H1 (cell line): ENCODE measurements around the gene ZNF524. TPM values are rescaled to one million over a fixed set of nuclear protein-coding genes. Genes with fewer than 3 reads are reported as not detected.
A peak's percentile ranks its signal among the peaks of the same experiment; 100 is the strongest.

Experiments
- CTCF ChIA-PET: fragments of 300-600 bp; sonication (Branson Sonifier 250); formaldehyde crosslinking; loops from one replicate; lab custom pipeline; 2021; ENCODE audit not compliant: partially characterized antibody; lab: Charles Lee
- POLR2A ChIA-PET: fragments of 300-600 bp; sonication (Branson Sonifier 250); formaldehyde crosslinking; loops from one replicate; lab custom pipeline; 2021; ENCODE audit warnings: inconsistent platforms; ENCODE audit not compliant: partially characterized antibody; lab: Charles Lee
- DNase-seq, 2 experiments: peaks; one replicate each; pipeline versions ENCODE4 v3.0.0 to v3.0.0-alpha.2; 2010 to 2022; ENCODE audit warnings: low spot score in 2 of 2, low read depth in 1 of 2, mixed read lengths in 1 of 2
- FAIRE-seq: peaks from 2 replicates; lab custom pipeline; 2011; peaks lifted over from hg19 to GRCh38; lab: Jason Lieb, UNC
- H2AFZ ChIP-seq: 2 replicates; pipeline ENCODE4 v1.8.1; 2012; ENCODE audit warnings: low read length, inconsistent platforms
- H2AK5ac ChIP-seq: 2 replicates; pipeline ENCODE4 v1.6.1; 2013; ENCODE audit warnings: low read depth, low read length
- H2BK120ac ChIP-seq: replicated peaks from 2 replicates; pipeline ENCODE3; 2013; ENCODE audit warnings: low read depth, low read length, inconsistent platforms
- H2BK12ac ChIP-seq: 2 replicates; pipeline ENCODE4 v1.6.1; 2013; ENCODE audit warnings: low read depth, low read length
- H2BK15ac ChIP-seq: 2 replicates; pipeline ENCODE4 v1.6.1; 2013; ENCODE audit warnings: low read length
- H2BK20ac ChIP-seq: 2 replicates; pipeline ENCODE4 v1.6.1; 2013; ENCODE audit warnings: low read length
- H2BK5ac ChIP-seq: 2 replicates; pipeline ENCODE4 v1.6.1; 2013; ENCODE audit warnings: low read depth, low read length
- H3K14ac ChIP-seq: 2 replicates; pipeline ENCODE4 v1.6.1; 2013; ENCODE audit warnings: inconsistent platforms; ENCODE audit not compliant: insufficient read length
- H3K18ac ChIP-seq: 2 replicates; pipeline ENCODE4 v1.6.1; 2013; ENCODE audit warnings: low read length; ENCODE audit errors: extremely low read depth
- H3K23ac ChIP-seq: 2 replicates; pipeline ENCODE4 v1.6.1; 2013; ENCODE audit warnings: inconsistent platforms; ENCODE audit not compliant: insufficient read length
- H3K23me2 ChIP-seq: 2 replicates; pipeline ENCODE4 v1.6.1; 2013; ENCODE audit warnings: low read depth, low read length
- H3K27ac ChIP-seq: 2 replicates; pipeline ENCODE4 v1.6.1; 2011; ENCODE audit warnings: low read depth, low read length, inconsistent platforms
- H3K27me3 ChIP-seq, 4 experiments: replicated peaks in 1 of 4; 1 replicate in 1 of 4; 2 replicates in 3 of 4; pipeline versions ENCODE4 v1.6.1 to v1.8.1; 2011 to 2013; ENCODE audit warnings: low read length in 3 of 4, mild to moderate bottlenecking in 3 of 4, inconsistent platforms in 2 of 4, mixed read lengths in 2 of 4, moderate library complexity in 1 of 4; ENCODE audit not compliant: control insufficient read depth in 3 of 4, insufficient read depth in 3 of 4; ENCODE audit errors: extremely low read depth in 1 of 4
- H3K36me3 ChIP-seq, 4 experiments: 2 replicates each; pipeline versions ENCODE4 v1.6.1 to v1.8.1; 2011 to 2013; ENCODE audit warnings: mild to moderate bottlenecking in 4 of 4, low read length in 3 of 4, moderate library complexity in 2 of 4, control low read depth in 1 of 4, inconsistent platforms in 1 of 4; ENCODE audit not compliant: insufficient read depth in 4 of 4, control insufficient read depth in 2 of 4
- H3K4ac ChIP-seq: replicated peaks from 2 replicates; pipeline ENCODE3; 2013; ENCODE audit warnings: low read length, low read depth, mixed read lengths, inconsistent platforms; ENCODE audit not compliant: insufficient read length
- H3K4me1 ChIP-seq, 4 experiments: replicated peaks in 1 of 4; 1 replicate in 1 of 4; 2 replicates in 3 of 4; pipeline versions ENCODE4 v1.6.1 to v1.8.1; 2011 to 2013; ENCODE audit warnings: low read length in 3 of 4, inconsistent platforms in 2 of 4, mixed read lengths in 1 of 4; ENCODE audit not compliant: insufficient read depth in 4 of 4, control insufficient read depth in 3 of 4
- H3K4me2 ChIP-seq, 2 experiments: 2 replicates each; pipeline versions ENCODE4 v1.6.1 to v1.8.1; 2011 to 2013; ENCODE audit warnings: low read depth in 2 of 2, low read length in 2 of 2, control low read depth in 1 of 2, inconsistent platforms in 1 of 2, mild to moderate bottlenecking in 1 of 2; ENCODE audit not compliant: insufficient read depth in 1 of 2
- H3K4me3 ChIP-seq, 4 experiments: fragments of 200-600, 300-600 bp in 1 of 4; sonication (generic), shearing (Covaris generic), sonication (Bioruptor Twin) in 1 of 4; 2 replicates each; pipeline versions ENCODE4 v1.5.1 to v1.8.1; 2011 to 2016; ENCODE audit warnings: low read length in 4 of 4, low read depth in 3 of 4, control low read depth in 2 of 4, inconsistent platforms in 2 of 4, mild to moderate bottlenecking in 2 of 4, mixed read lengths in 1 of 4, moderate library complexity in 1 of 4; ENCODE audit not compliant: insufficient read depth in 2 of 4; ENCODE audit errors: extremely low read depth in 1 of 4
- H3K56ac ChIP-seq: replicated peaks from 2 replicates; pipeline ENCODE3; 2013; ENCODE audit warnings: low read depth, mild to moderate bottlenecking, mixed read lengths, low read length, inconsistent platforms; ENCODE audit not compliant: insufficient read length
- H3K79me1 ChIP-seq: 2 replicates; pipeline ENCODE4 v1.6.1; 2013; ENCODE audit warnings: low read depth, low read length, control low read depth
- H3K79me2 ChIP-seq, 2 experiments: 2 replicates each; pipeline versions ENCODE4 v1.6.1 to v1.8.1; 2012 to 2013; ENCODE audit warnings: low read length in 2 of 2, mild to moderate bottlenecking in 2 of 2, inconsistent platforms in 1 of 2; ENCODE audit not compliant: insufficient read depth in 2 of 2, control insufficient read depth in 1 of 2
- H3K9ac ChIP-seq, 4 experiments: replicated peaks in 1 of 4; 1 replicate in 1 of 4; 2 replicates in 3 of 4; pipeline versions ENCODE4 v1.6.1 to v1.8.1; 2011 to 2013; ENCODE audit warnings: low read depth in 3 of 4, low read length in 3 of 4, control low read depth in 2 of 4, mild to moderate bottlenecking in 2 of 4, moderate library complexity in 2 of 4, inconsistent platforms in 1 of 4; ENCODE audit errors: extremely low read depth in 1 of 4
- H3K9me3 ChIP-seq, 2 experiments: 2 replicates each; pipeline versions ENCODE4 v1.6.1 to v1.8.1; 2012 to 2013; ENCODE audit warnings: mild to moderate bottlenecking in 2 of 2, moderate library complexity in 2 of 2, control low read depth in 1 of 2, inconsistent platforms in 1 of 2, low read depth in 1 of 2, low read length in 1 of 2, mixed read lengths in 1 of 2; ENCODE audit not compliant: insufficient read depth in 2 of 2
- H4K20me1 ChIP-seq, 2 experiments: replicated peaks in 1 of 2; 2 replicates each; pipeline versions ENCODE3 to v1.8.1; 2011 to 2013; ENCODE audit warnings: inconsistent platforms in 2 of 2, low read length in 2 of 2, mild to moderate bottlenecking in 1 of 2; ENCODE audit not compliant: insufficient read depth in 2 of 2, control insufficient read depth in 1 of 2
- H4K5ac ChIP-seq: 2 replicates; pipeline ENCODE4 v1.6.1; 2013; ENCODE audit warnings: low read length, low read depth, mixed read lengths, inconsistent platforms; ENCODE audit not compliant: insufficient read length
- H4K8ac ChIP-seq: 2 replicates; pipeline ENCODE4 v1.8.0; 2013; ENCODE audit warnings: mild to moderate bottlenecking, moderate library complexity, low read length, inconsistent platforms; ENCODE audit not compliant: insufficient read depth; ENCODE audit errors: extremely low read depth
- H4K91ac ChIP-seq: replicated peaks from 2 replicates; pipeline ENCODE3; 2013; ENCODE audit warnings: low read length, mixed read lengths, inconsistent platforms; ENCODE audit not compliant: insufficient read length
- BACH1 ChIP-seq: IDR thresholded peaks from 2 replicates; pipeline ENCODE4 v1.6.1; 2012; ENCODE audit warnings: low read length, improper control_type of control experiment
- CBX5 ChIP-seq: fragments of 300-800, 300-1000 bp; sonication (generic); IDR thresholded peaks from 2 replicates; pipeline ENCODE4 v1.7.1; 2016; ENCODE audit warnings: antibody characterized with exemption, low read length, low read depth
- CHD1 ChIP-seq: IDR thresholded peaks from 2 replicates; pipeline ENCODE4 v1.6.1; 2012; ENCODE audit warnings: low read depth, low read length, improper control_type of control experiment
- EP300 ChIP-seq, 2 experiments: IDR thresholded peaks; 1 replicate in 1 of 2; 2 replicates in 1 of 2; pipeline ENCODE4 v1.6.1; 2011 to 2012; ENCODE audit warnings: low read depth in 2 of 2, low read length in 2 of 2, mild to moderate bottlenecking in 2 of 2, borderline replicate concordance in 1 of 2, inconsistent platforms in 1 of 2, moderate library complexity in 1 of 2
- KDM4A ChIP-seq: IDR thresholded peaks from one replicate; pipeline ENCODE4 v1.7.1; 2012; ENCODE audit warnings: low read depth, mild to moderate bottlenecking, moderate library complexity, low read length, inconsistent platforms; ENCODE audit not compliant: severe bottlenecking
- MAFK ChIP-seq: IDR thresholded peaks from 2 replicates; pipeline ENCODE4 v1.6.1; 2012; ENCODE audit warnings: low read depth, mild to moderate bottlenecking, improper control_type of control experiment, low read length
- SP4 ChIP-seq: IDR thresholded peaks from 2 replicates; pipeline ENCODE4 v1.6.1; 2012; ENCODE audit warnings: low read length, inconsistent platforms
- SUZ12 ChIP-seq: fragments of 200-600 bp; sonication (generic); IDR thresholded peaks from 2 replicates; pipeline ENCODE4 v1.6.1; 2012; ENCODE audit warnings: mild to moderate bottlenecking, inconsistent platforms, low read length, moderate library complexity, mixed read lengths
- TAF1 ChIP-seq: IDR thresholded peaks from 2 replicates; pipeline ENCODE4 v1.6.1; 2011; ENCODE audit warnings: mild to moderate bottlenecking, low read depth, low read length
- TAF7 ChIP-seq: optimal IDR thresholded peaks from 2 replicates; pipeline ENCODE3; 2011; ENCODE audit warnings: low read depth, mild to moderate bottlenecking, inconsistent platforms, low read length, moderate library complexity, borderline replicate concordance
- WGBS, 2 experiments: shearing (Covaris generic) in 1 of 2; methylation state at CpG; one replicate each; pipeline versions ENCODE4 v1.1.6 to v1.1.7; 2013 to 2015; ENCODE audit warnings: low lambda C conversion rate in 2 of 2, mixed read lengths in 2 of 2, inconsistent platforms in 1 of 2, low coverage in 1 of 2, missing lambda C conversion rate in 1 of 2; ENCODE audit not compliant: insufficient replicate concordance in 2 of 2, insufficient coverage in 1 of 2, insufficient read length in 1 of 2; ENCODE audit errors: extremely low coverage in 1 of 2, missing lambda C conversion rate in 1 of 2; 5-methylcytosine and 5-hydroxymethylcytosine counted together
- polyA plus RNA-seq, 7 experiments: library from polyadenylated mRNA; depleted of rRNA in 3 of 7; stranded (reverse) in 5 of 7; unstranded in 2 of 7; fragments of >200 nt in 5 of 7; fragments of 200-250 nt in 2 of 7; gene quantifications; 1 replicate in 5 of 7; 2 replicates in 1 of 7; 4 replicates in 1 of 7; pipeline versions ENCODE4 v1.2.1 to v1.2.3, GENCODE V29; 2011 to 2013; ENCODE audit warnings: missing spikeins in 2 of 7, mixed read lengths in 2 of 7
- total RNA-seq: library from RNA; stranded (reverse); fragmentation: NEBNext Ultra II Directional; extraction: Animal tissue kit (Norgen Biotek cat#: 25700); gene quantifications from 2 replicates; pipeline ENCODE4 v1.2.1, GENCODE V29; 2021

ZNF524 gene
- total and polyA plus RNA-seq, 2 of the 8 experiments (the other 6 are each of a cell fraction or from before 2014, with no cell fraction given) = 4.4 to 4.7 TPM

GRCh38 chr19:55640577-55641425 is 40.7 kb downstream of the ZNF524 start, which contains the start of gene ZNF580:
Gene ZNF580, plus strand, starts transcription at chr19:55641002. Its CDS starts 1,507 bp downstream, at chr19:55642509.
- DNase-seq (peak in 1 of 2 experiments; percentile 86), FAIRE-seq (no peak)
- no peaks in the 10 kb centered on the region; a peak in 1 of 4 replicates for H3K9me3 ChIP-seq
- no peak for TF ChIP-seq SP4
- 0 out of 2 replicates have a peak, but pooled peaks have one; percentile 21 for TF ChIP-seq SUZ12
- no peak for TF ChIP-seq MAFK
- peak; percentile 57 for TF ChIP-seq TAF7
- TF ChIP-seq CBX5 = no peak
- TF ChIP-seq KDM4A = peak; percentile 56
- TF ChIP-seq CHD1 = no peak
- TF ChIP-seq EP300 (IDR thresholded peaks at IDR 0.05; ENCODE audit: borderline replicate concordance in 1 of 2, low read depth in 2 of 2, low read length in 2 of 2) = no peak
- 0 out of 2 replicates have a peak, but pooled peaks have one; percentile 41 for TF ChIP-seq TAF1
- TF ChIP-seq BACH1 = peak; percentile 27

More at GRCh38 chr19:55640577-55641425, 40.7 kb downstream of the ZNF524 start, which contains the start of gene ZNF580:
- Histone ChIP-seq H3K23me2 (peaks cover 32% of the 10 kb centered on the region), H3K36me3 (peaks cover 7 to 11% (median 10%) of the 10 kb centered on the region in 4 experiments), H3K18ac (peak within 1 kb of the TSS; percentile 72), H3K9ac (peak within 1 kb of the TSS; percentile 25 to 56 (median 40)), H2BK5ac (peak within 1 kb of the TSS; percentile 35; the same call in 1 of the 2 replicates), H2AFZ (no peak within 1 kb of the TSS; the same call in 1 of the 2 replicates), H3K27ac (peak within 1 kb of the TSS; percentile 45; the same call in 1 of the 2 replicates), H2BK20ac (no peak within 1 kb of the TSS), H3K4me1 (peaks cover 3 to 19% (median 12%) of the 10 kb centered on the region in 4 experiments), H3K4ac (peak within 1 kb of the TSS; percentile 61), H4K8ac (peak within 1 kb of the TSS; percentile 0), H4K91ac (peak within 1 kb of the TSS; percentile 15), H2BK12ac (no peak within 1 kb of the TSS; the same call in 1 of the 2 replicates), H3K14ac (no peak within 1 kb of the TSS), H2BK120ac (no peak within 1 kb of the TSS), H3K4me2 (peak within 1 kb of the TSS; percentile 87 to 99), H4K20me1 (peaks cover 3 to 11% of the 10 kb centered on the region in 2 experiments), H3K56ac (peak within 1 kb of the TSS; percentile 8), H3K79me1 (peaks cover 21% of the 10 kb centered on the region), H3K79me2 (peaks cover 5 to 36% of the 10 kb centered on the region in 2 experiments; a peak in 3 of 4 replicates), H3K27me3 (no peaks in the 10 kb centered on the region), H2BK15ac (peak within 1 kb of the TSS; percentile 81), H2AK5ac (no peak within 1 kb of the TSS), H3K4me3 (peak within 1 kb of the TSS; percentile 68 to 98 (median 80)), H3K23ac (no peak within 1 kb of the TSS), H4K5ac (peak within 1 kb of the TSS; percentile 50)
- CTCF ChIA-PET = interaction anchor here (0.6 to 2.1 kb wide), 6 partner anchors 12 to 1024 kb away, joined by 3 to 10 read pairs (median 4); partner anchors contain the start of gene ZNF865
- WGBS, 2 experiments = 6% methylated on average over 33 of the region's 89 CpGs; no CpG with 5 or more reads in 1 of the 2 experiments
- POLR2A ChIA-PET = interaction anchor here (0.6 to 1.9 kb wide), 9 partner anchors 8 to 144 kb away, joined by 3 to 6 read pairs (median 4); partner anchors contain the start of genes FIZ1, U2AF2 and ZNF524
